Nephron (organoid): ENCODE measurements around the gene KCNJ1.

ENCODE experiments used
- H3K27ac Mint-ChIP-seq, 3 experiments: 2 replicates each; pipeline ENCODE4 v1.8.0; 2020; ENCODE audit warnings: mixed read lengths in 3 of 3, mild to moderate bottlenecking in 2 of 3, moderate library complexity in 1 of 3
- H3K27me3 Mint-ChIP-seq: 2 replicates; pipeline ENCODE4 v1.8.0; 2021; ENCODE audit warnings: low read depth, mild to moderate bottlenecking, moderate library complexity, mixed read lengths
- H3K36me3 Mint-ChIP-seq: 2 replicates; pipeline ENCODE4 v1.8.0; 2020; ENCODE audit warnings: low read depth, mixed read lengths
- H3K4me1 Mint-ChIP-seq: 2 replicates; pipeline ENCODE4 v1.8.0; 2020; ENCODE audit warnings: mixed read lengths
- H3K4me3 Mint-ChIP-seq, 3 experiments: 2 replicates each; pipeline ENCODE4 v1.8.0; 2020; ENCODE audit warnings: mild to moderate bottlenecking in 3 of 3, mixed read lengths in 3 of 3, moderate library complexity in 2 of 3
- H3K9me3 Mint-ChIP-seq: 2 replicates; pipeline ENCODE4 v1.8.0; 2020; ENCODE audit warnings: mixed read lengths
- CTCF ChIP-seq, 3 experiments: fragments of 200-600 bp; sonication (generic); IDR thresholded peaks; one replicate each; pipeline ENCODE4 v1.5.0; 2021; ENCODE audit warnings: antibody characterized with exemption in 3 of 3; ENCODE audit not compliant: unreplicated experiment in 3 of 3

Gene KCNJ1

GRCh38 chr11:128898580-128899344 lies 31.7 kb upstream of the KCNJ1 start:
- H3K4me3 Mint-ChIP-seq, result no peak overlapping the region
- H3K27ac Mint-ChIP-seq, result no peak overlapping the region

GRCh38 chr11:128897826-128898225 lies 30.7 kb upstream of the KCNJ1 start:
- Mint-ChIP-seq H3K36me3 (no peaks in the 10 kb centered on the region), H3K9me3 (no peaks in the 10 kb centered on the region), H3K27ac (no peak overlapping the region), H3K4me3 (no peak overlapping the region), H3K4me1 (peaks cover 8% of the 10 kb centered on the region), H3K27me3 (peaks cover 71% of the 10 kb centered on the region)
- no peak for TF ChIP-seq CTCF (IDR thresholded peaks at IDR 0.05; ENCODE audit: unreplicated experiment in 3 of 3)

More at GRCh38 chr11:128898580-128899344, 31.7 kb upstream of the KCNJ1 start:
- no peaks in the 10 kb centered on the region for H3K9me3 Mint-ChIP-seq
- peaks cover 75% of the 10 kb centered on the region for H3K27me3 Mint-ChIP-seq
- peaks cover 14% of the 10 kb centered on the region for H3K4me1 Mint-ChIP-seq
- H3K36me3 Mint-ChIP-seq, result no peaks in the 10 kb centered on the region
- no peak for TF ChIP-seq CTCF (IDR thresholded peaks at IDR 0.05; ENCODE audit: unreplicated experiment in 3 of 3)

GRCh38 chr11:128896356-128896755 lies 29.3 kb upstream of the KCNJ1 start:
- no peak for TF ChIP-seq CTCF (IDR thresholded peaks at IDR 0.05; ENCODE audit: unreplicated experiment in 3 of 3)
- Mint-ChIP-seq H3K27me3 (peaks cover 69% of the 10 kb centered on the region), H3K4me1 (no peaks in the 10 kb centered on the region), H3K9me3 (no peaks in the 10 kb centered on the region), H3K36me3 (no peaks in the 10 kb centered on the region), H3K4me3 (no peak overlapping the region), H3K27ac (no peak overlapping the region)

- Mint-ChIP-seq H3K27ac (no peak overlapping the region), H3K9me3 (no peaks in the 10 kb centered on the region), H3K36me3 (no peaks in the 10 kb centered on the region), H3K4me1 (no peaks in the 10 kb centered on the region), H3K4me3 (no peak overlapping the region), H3K27me3 (peaks cover 69% of the 10 kb centered on the region)
- TF ChIP-seq CTCF (IDR thresholded peaks at IDR 0.05; ENCODE audit: unreplicated experiment in 3 of 3), result no peak
Measured at GRCh38 chr11:128895526-128895925, 28.4 kb upstream of the KCNJ1 start.

GRCh38 chr11:128894685-128895084 lies 27.6 kb upstream of the KCNJ1 start:
- H3K27me3 Mint-ChIP-seq, result peaks cover 67% of the 10 kb centered on the region
- no peak for TF ChIP-seq CTCF (IDR thresholded peaks at IDR 0.05; ENCODE audit: unreplicated experiment in 3 of 3)
- H3K4me1 Mint-ChIP-seq, result no peaks in the 10 kb centered on the region

GRCh38 chr11:128894286-128894681 lies 27.2 kb upstream of the KCNJ1 start:
- Mint-ChIP-seq H3K9me3 (no peaks in the 10 kb centered on the region), H3K4me3 (no peak overlapping the region), H3K27me3 (peaks cover 68% of the 10 kb centered on the region), H3K4me1 (no peaks in the 10 kb centered on the region), H3K36me3 (no peaks in the 10 kb centered on the region), H3K27ac (no peak overlapping the region)
- TF ChIP-seq CTCF (IDR thresholded peaks at IDR 0.05; ENCODE audit: unreplicated experiment in 3 of 3), result no peak

More at GRCh38 chr11:128894685-128895084, 27.6 kb upstream of the KCNJ1 start:
- Mint-ChIP-seq H3K9me3 (no peaks in the 10 kb centered on the region), H3K36me3 (no peaks in the 10 kb centered on the region), H3K27ac (no peak overlapping the region), H3K4me3 (no peak overlapping the region)
